Retinal pigment epithelial cell (primary cell): ENCODE results near the gene OSBPL6.

Experiments used
- DNase-seq: peaks from one replicate; pipeline ENCODE4 v3.0.0-alpha.2; 2010; ENCODE audit warnings: low read depth
- H3K4me3 ChIP-seq: 2 replicates; pipeline ENCODE4 v1.5.1; 2011; ENCODE audit warnings: mild to moderate bottlenecking, low read length, control low read depth, moderate library complexity
- CTCF ChIP-seq: conservative IDR thresholded peaks from 2 replicates; pipeline ENCODE4 v1.5.1; 2011; ENCODE audit warnings: low read depth, low read length, control low read depth, inconsistent platforms

OSBPL6 gene

GRCh38 chr2:178258916-178259315 lies 64.6 kb downstream of the OSBPL6 start:
- TF ChIP-seq CTCF: no peak
- DNase-seq: no peak
- H3K4me3 ChIP-seq: no peak overlapping the region

GRCh38 chr2:178263159-178263860 lies 69.0 kb downstream of the OSBPL6 start:
- DNase-seq: no peak
- no peak overlapping the region for H3K4me3 ChIP-seq
- no peak for TF ChIP-seq CTCF

GRCh38 chr2:178264211-178264610 lies 69.9 kb downstream of the OSBPL6 start:
- no peak for TF ChIP-seq CTCF
- H3K4me3 ChIP-seq: no peak overlapping the region
- DNase-seq: no peak

GRCh38 chr2:178265851-178266250 lies 71.5 kb downstream of the OSBPL6 start:
- TF ChIP-seq CTCF: no peak
- H3K4me3 ChIP-seq: no peak overlapping the region
- no peak for DNase-seq

- TF ChIP-seq CTCF: no peak
- no peak overlapping the region for H3K4me3 ChIP-seq
- no peak for DNase-seq
Measured at GRCh38 chr2:178266445-178266844, 72.1 kb downstream of the OSBPL6 start.

- TF ChIP-seq CTCF: no peak
- no peak overlapping the region for H3K4me3 ChIP-seq
- no peak for DNase-seq
Measured at GRCh38 chr2:178267660-178268059, 73.3 kb downstream of the OSBPL6 start.

GRCh38 chr2:178268435-178268834 lies 74.1 kb downstream of the OSBPL6 start:
- TF ChIP-seq CTCF: no peak
- DNase-seq: no peak
- no peak overlapping the region for H3K4me3 ChIP-seq
